HG02970 (cell line): ENCODE measurements around the gene ZNF644.

ENCODE experiments used
- ATAC-seq: cut with Tn5 transposase; IDR thresholded peaks from one replicate; pipeline ENCODE4 v1.9.1; 2021; ENCODE audit warnings: mild to moderate bottlenecking, moderate library complexity, moderate number of reproducible peaks; ENCODE audit not compliant: unreplicated experiment, low FRiP score

The ZNF644 gene

DNA sequence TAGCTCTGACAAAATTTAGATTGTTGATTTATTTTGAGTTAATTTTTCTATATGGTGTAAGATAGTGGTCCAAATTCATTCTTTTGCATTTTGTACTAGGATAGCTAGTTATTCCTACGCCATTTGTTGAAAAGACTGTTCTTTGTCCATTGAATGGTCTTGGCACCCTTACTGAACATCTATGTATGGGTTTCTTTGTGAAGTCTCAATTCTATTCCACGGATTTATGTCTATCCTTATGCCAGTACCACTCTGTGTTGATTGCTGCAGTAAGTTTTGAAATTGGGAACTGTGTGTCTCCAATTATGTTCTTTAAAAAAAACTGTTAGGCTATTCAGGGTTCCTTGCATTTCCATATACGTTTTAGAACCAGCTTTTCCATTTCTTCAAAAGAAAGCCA lies 145.7 kb downstream of the ZNF644 start:
- ATAC-seq: no peak
